GM19023 (cell line): ENCODE results near the gene RNPC3.
A peak's percentile ranks its signal among the peaks of the same experiment; 100 is the strongest.

Source experiments
- ATAC-seq: cut with Tn5 transposase; IDR thresholded peaks from one replicate; pipeline ENCODE4 v1.9.1; 2021; ENCODE audit warnings: mild to moderate bottlenecking, moderate library complexity; ENCODE audit not compliant: unreplicated experiment

The RNPC3 gene

GRCh38 chr1:103525607-103526507, at the start of gene RNPC3:
Gene RNPC3 (plus strand): TSS chr1:103525699. CDS start chr1:103526071, 372 bp downstream.
- peak; percentile 80 for ATAC-seq

- ATAC-seq: no peak
Measured at GRCh38 chr1:103477101-103477500, 48.4 kb upstream of the RNPC3 start.

- ATAC-seq: no peak
Measured at GRCh38 chr1:103489935-103490334, 35.6 kb upstream of the RNPC3 start.

- no peak for ATAC-seq
Measured at GRCh38 chr1:103492003-103492625, 33.4 kb upstream of the RNPC3 start.

GRCh38 chr1:103496014-103496635, 29.4 kb upstream of the RNPC3 start:
- no peak for ATAC-seq

GRCh38 chr1:103497404-103497803, 28.1 kb upstream of the RNPC3 start:
- no peak for ATAC-seq

GRCh38 chr1:103509250-103509649, 16.2 kb upstream of the RNPC3 start:
- ATAC-seq: no peak

- no peak for ATAC-seq
Measured at GRCh38 chr1:103513711-103514110, 11.8 kb upstream of the RNPC3 start.

- ATAC-seq: peak; percentile 65
Measured at GRCh38 chr1:103514920-103515503, 10.5 kb upstream of the RNPC3 start.

- ATAC-seq: no peak
Measured at GRCh38 chr1:103516283-103516682, 9.2 kb upstream of the RNPC3 start.

GRCh38 chr1:103516693-103517092, 8.8 kb upstream of the RNPC3 start:
- ATAC-seq: no peak

GRCh38 chr1:103517380-103518047, 8.0 kb upstream of the RNPC3 start:
- peak; percentile 82 for ATAC-seq

GRCh38 chr1:103520822-103521221, 4.7 kb upstream of the RNPC3 start:
- no peak for ATAC-seq

GRCh38 chr1:103523346-103523745, 2.2 kb upstream of the RNPC3 start:
- ATAC-seq: no peak

- ATAC-seq: peak; percentile 51
Measured at GRCh38 chr1:103525114-103525606, 339 bp upstream of the RNPC3 start.

- no peak for ATAC-seq
Measured at GRCh38 chr1:103527331-103527730, 1.8 kb downstream of the RNPC3 start.

GRCh38 chr1:103529746-103530145, 4.2 kb downstream of the RNPC3 start:
- ATAC-seq: no peak

GRCh38 chr1:103538226-103538625, 12.7 kb downstream of the RNPC3 start:
- ATAC-seq: no peak

GRCh38 chr1:103541431-103541830, 15.9 kb downstream of the RNPC3 start:
- ATAC-seq: no peak

GRCh38 chr1:103546496-103546895, 21.0 kb downstream of the RNPC3 start:
- no peak for ATAC-seq

GRCh38 chr1:103547840-103548239, 22.3 kb downstream of the RNPC3 start:
- ATAC-seq: no peak
